SK-N-SH (cell line): Measurements from ENCODE around the gene CLCNKB. TPM values are rescaled to one million over a fixed set of nuclear protein-coding genes. Genes with fewer than 3 reads are reported as not detected.

Experiments used
- CTCF ChIA-PET: fragments of 300-600, 350-600 bp; formaldehyde crosslinking; extraction: SDS; loops from one replicate; lab custom pipeline; 2021; lab: Yijun Ruan, JAX
- POLR2A ChIA-PET: fragments of 350-600 bp; sonication (Branson Sonifier 250); formaldehyde crosslinking; extraction: SDS; loops from one replicate; lab custom pipeline; 2020; ENCODE audit warnings: antibody characterized with exemption, inconsistent platforms; lab: Yijun Ruan, JAX
- DNase-seq: peaks from one replicate; pipeline ENCODE4 v3.0.0; 2012
- H2AFZ ChIP-seq: fragments of 200-600 bp; sonication (generic); 2 replicates; pipeline ENCODE4 v1.8.1; 2016; ENCODE audit warnings: antibody characterized with exemption, mild to moderate bottlenecking, low read depth
- H3F3A ChIP-seq: fragments of 200-600 bp; sonication (generic); replicated peaks from 2 replicates; pipeline ENCODE3; 2016; ENCODE audit warnings: antibody characterized with exemption, mild to moderate bottlenecking; ENCODE audit not compliant: insufficient read depth
- H3K27ac ChIP-seq, 2 experiments: fragments of 200-500 bp in 1 of 2; fragments of 200-600 bp in 1 of 2; sonication (Bioruptor generic) in 1 of 2; sonication (generic), shearing (Covaris generic) in 1 of 2; 2 replicates each; pipeline versions ENCODE4 v1.5.1 to v1.6.1; 2014 to 2016; ENCODE audit warnings: low read depth in 2 of 2, inconsistent platforms in 1 of 2, low read length in 1 of 2, mild to moderate bottlenecking in 1 of 2, mixed read lengths in 1 of 2
- H3K27me3 ChIP-seq: fragments of 200-600 bp; sonication (generic), shearing (Covaris generic); 2 replicates; pipeline ENCODE4 v1.6.1; 2016; ENCODE audit warnings: mixed run types; ENCODE audit not compliant: insufficient read depth
- H3K36me3 ChIP-seq, 2 experiments: fragments of 200-500 bp in 1 of 2; fragments of 200-600 bp in 1 of 2; sonication (Bioruptor generic) in 1 of 2; sonication (generic) in 1 of 2; replicated peaks in 1 of 2; 2 replicates each; pipeline versions ENCODE3 to v1.5.1; 2014 to 2016; ENCODE audit warnings: low read length in 1 of 2, mild to moderate bottlenecking in 1 of 2; ENCODE audit not compliant: insufficient read depth in 2 of 2, control insufficient read depth in 1 of 2
- H3K4me1 ChIP-seq, 2 experiments: fragments of 200-500 bp in 1 of 2; fragments of 200-600 bp in 1 of 2; sonication (Bioruptor generic) in 1 of 2; sonication (generic), shearing (Covaris generic) in 1 of 2; 2 replicates each; pipeline versions ENCODE4 v1.5.1 to v1.6.1; 2014 to 2016; ENCODE audit warnings: low read depth in 1 of 2, low read length in 1 of 2, mixed run types in 1 of 2; ENCODE audit not compliant: insufficient read depth in 2 of 2, control insufficient read depth in 1 of 2
- H3K4me2 ChIP-seq: fragments of 200-600 bp; sonication (generic), shearing (Covaris generic); 2 replicates; pipeline ENCODE4 v1.6.1; 2017; ENCODE audit warnings: mixed run types
- H3K4me3 ChIP-seq, 2 experiments: fragments of 200-500 bp in 1 of 2; fragments of 200-600 bp in 1 of 2; sonication (Bioruptor generic) in 1 of 2; sonication (generic), shearing (Covaris generic) in 1 of 2; 2 replicates each; pipeline versions ENCODE4 v1.5.1 to v1.8.1; 2014 to 2016; ENCODE audit warnings: low read depth in 2 of 2, inconsistent platforms in 1 of 2, low read length in 1 of 2, mild to moderate bottlenecking in 1 of 2, mixed read lengths in 1 of 2, moderate library complexity in 1 of 2
- H3K79me2 ChIP-seq: fragments of 200-600 bp; sonication (generic); 2 replicates; pipeline ENCODE4 v1.8.1; 2017; ENCODE audit warnings: mild to moderate bottlenecking; ENCODE audit not compliant: insufficient read depth
- H3K9ac ChIP-seq: fragments of 200-600 bp; sonication (generic); 2 replicates; pipeline ENCODE4 v1.6.1; 2017; ENCODE audit warnings: mixed run types
- H3K9me2 ChIP-seq: fragments of 200-600 bp; sonication (generic); 2 replicates; pipeline ENCODE4 v1.6.1; 2017; ENCODE audit warnings: mixed run types
- H3K9me3 ChIP-seq: fragments of 200-600 bp; sonication (generic); 2 replicates; pipeline ENCODE4 v1.6.1; 2017; ENCODE audit warnings: mixed run types, mild to moderate bottlenecking, moderate library complexity
- H4K20me1 ChIP-seq: fragments of 200-600 bp; sonication (generic); 2 replicates; pipeline ENCODE4 v1.6.1; 2017; ENCODE audit warnings: mild to moderate bottlenecking, mixed run types; ENCODE audit not compliant: insufficient read depth
- CTCF ChIP-seq: fragments of 200-600 bp; sonication (generic); IDR thresholded peaks from 2 replicates; pipeline ENCODE4 v1.6.1; 2017; ENCODE audit warnings: antibody characterized with exemption, mild to moderate bottlenecking, moderate library complexity
- ELF1 ChIP-seq: IDR thresholded peaks from 2 replicates; pipeline ENCODE4 v1.4.0; 2012
- EP300 ChIP-seq, 2 experiments: IDR thresholded peaks; 2 replicates each; pipeline versions ENCODE4 v1.4.0 to v1.6.1; 2012; ENCODE audit warnings: borderline replicate concordance in 1 of 2, low read depth in 1 of 2, low read length in 1 of 2
- EZH2phosphoT487 ChIP-seq: fragments of 200-600 bp; sonication (generic); IDR thresholded peaks from 2 replicates; pipeline ENCODE4 v1.6.1; 2017; ENCODE audit warnings: low read depth, mixed run types, mild to moderate bottlenecking, antibody characterized with exemption, moderate library complexity, borderline replicate concordance
- GABPA ChIP-seq: IDR thresholded peaks from 2 replicates; pipeline ENCODE4 v1.4.0; 2012; ENCODE audit warnings: low read depth, mild to moderate bottlenecking
- GATA2 ChIP-seq: sonication (generic); formaldehyde crosslinking; IDR thresholded peaks from 2 replicates; pipeline ENCODE4 v1.5.0; 2020; ENCODE audit warnings: mild to moderate bottlenecking, missing genetic modification reagents
- JUND ChIP-seq: IDR thresholded peaks from 2 replicates; pipeline ENCODE4 v1.4.0; 2012
- MAX ChIP-seq: IDR thresholded peaks from 2 replicates; pipeline ENCODE4 v1.4.0; 2012; ENCODE audit warnings: low read depth
- MEF2A ChIP-seq: IDR thresholded peaks from 2 replicates; pipeline ENCODE4 v1.4.0; 2012; ENCODE audit warnings: low read depth, borderline replicate concordance
- MXI1 ChIP-seq: IDR thresholded peaks from 2 replicates; pipeline ENCODE4 v1.6.1; 2012; ENCODE audit warnings: mild to moderate bottlenecking, low read depth, low read length, improper control_type of control experiment
- RCOR1 ChIP-seq: fragments of 150-350 bp; IDR thresholded peaks from 2 replicates; pipeline ENCODE4 v1.6.1; 2017; ENCODE audit warnings: antibody characterized with exemption, low read length
- REST ChIP-seq: IDR thresholded peaks from 2 replicates; pipeline ENCODE4 v1.6.1; 2012; ENCODE audit warnings: mild to moderate bottlenecking, low read depth, low read length, moderate library complexity
- RFX5 ChIP-seq: IDR thresholded peaks from 2 replicates; pipeline ENCODE4 v1.6.1; 2012; ENCODE audit warnings: mild to moderate bottlenecking, improper control_type of control experiment, low read length
- RXRA ChIP-seq: IDR thresholded peaks from 2 replicates; pipeline ENCODE4 v1.4.0; 2012; ENCODE audit warnings: low read depth, mild to moderate bottlenecking, borderline replicate concordance
- TAF1 ChIP-seq: IDR thresholded peaks from 2 replicates; pipeline ENCODE4 v1.6.1; 2012; ENCODE audit warnings: low read depth, mild to moderate bottlenecking, low read length, moderate library complexity, borderline replicate concordance
- TCF12 ChIP-seq: IDR thresholded peaks from 2 replicates; pipeline ENCODE4 v1.4.0; 2012
- USF1 ChIP-seq: IDR thresholded peaks from 2 replicates; pipeline ENCODE4 v1.4.0; 2012; ENCODE audit warnings: low read depth, borderline replicate concordance
- YY1 ChIP-seq: IDR thresholded peaks from 2 replicates; pipeline ENCODE4 v1.4.0; 2012; ENCODE audit warnings: low read depth, mild to moderate bottlenecking
- ZBTB33 ChIP-seq: IDR thresholded peaks from 2 replicates; pipeline ENCODE4 v1.4.0; 2012; ENCODE audit warnings: low read depth, borderline replicate concordance
- WGBS: methylation state at CpG from one replicate; pipeline ENCODE4 v1.1.6; 2017; ENCODE audit warnings: low lambda C conversion rate; 5-methylcytosine and 5-hydroxymethylcytosine counted together
- polyA plus RNA-seq, 3 experiments: library from polyadenylated mRNA; depleted of rRNA; stranded (reverse); fragments of >200 nt; gene quantifications; 2 replicates each; pipeline ENCODE4 v1.2.3, GENCODE V29; 2012

CLCNKB gene
- polyA plus RNA-seq, 1 of the 3 experiments (the other 2 are of a cell fraction) = 0.41 TPM

GRCh38 chr1:16017461-16018303 is 25.9 kb upstream of the CLCNKB start, which contains the start of gene HSPB7 (continued):
- TF ChIP-seq CTCF = no peak
- no peak for TF ChIP-seq EP300 (IDR thresholded peaks at IDR 0.05; ENCODE audit: borderline replicate concordance in 1 of 2, low read depth in 1 of 2, low read length in 1 of 2)
- TF ChIP-seq EZH2phosphoT487 = no peak
- no peak for TF ChIP-seq ZBTB33
- TF ChIP-seq JUND = no peak
- TF ChIP-seq YY1 = no peak
- TF ChIP-seq GATA2 (CRISPR knock-in tag) = no peak
- no peak for TF ChIP-seq TAF1
- no peak for TF ChIP-seq RCOR1
- no peak for TF ChIP-seq TCF12

GRCh38 chr1:16018308-16018707 is 25.3 kb upstream of the CLCNKB start:
- 77% methylated on average over 4 of the region's 4 CpGs for WGBS
- Histone ChIP-seq H4K20me1 (no peaks in the 10 kb centered on the region), H3K9ac (no peak overlapping the region), H3K4me3 (no peak overlapping the region), H3K4me2 (no peak overlapping the region), H2AFZ (no peak overlapping the region), H3K4me1 (peaks cover 10 to 57% of the 10 kb centered on the region in 2 experiments; a peak in 2 of 4 replicates), H3K36me3 (no peaks in the 10 kb centered on the region), H3K79me2 (no peaks in the 10 kb centered on the region), H3F3A (no peaks in the 10 kb centered on the region), H3K27ac (no peak overlapping the region), H3K9me2 (no peaks in the 10 kb centered on the region), H3K27me3 (no peaks in the 10 kb centered on the region), H3K9me3 (no peaks in the 10 kb centered on the region)
- TF ChIP-seq RFX5 (no peak), RXRA (no peak), EZH2phosphoT487 (no peak), MAX (no peak), MEF2A (no peak), GABPA (no peak), REST (no peak), EP300 (IDR thresholded peaks at IDR 0.05; ENCODE audit: borderline replicate concordance in 1 of 2, low read depth in 1 of 2, low read length in 1 of 2) (no peak), USF1 (no peak), ELF1 (no peak), GATA2 (CRISPR knock-in tag) (no peak), MXI1 (no peak)
- no peak for DNase-seq
- POLR2A ChIA-PET = no interaction called here
- CTCF ChIA-PET = interaction anchor here (0.6 to 2.9 kb wide), 12 partner anchors 8 to 257 kb away, joined by 3 to 22 read pairs (median 4); partner anchors contain the start of genes CLCNKB and FAM131C
